Panc1 (cell line): Measurements from ENCODE around the gene KHSRP.

Experiments
- CTCF ChIP-seq: fragments of 450-650 bp; IDR thresholded peaks from 2 replicates; pipeline ENCODE4 v1.5.1; 2017; ENCODE audit warnings: mild to moderate bottlenecking
- POLR2AphosphoS5 ChIP-seq: IDR thresholded peaks from 2 replicates; pipeline ENCODE4 v1.6.1; 2012; ENCODE audit warnings: mild to moderate bottlenecking, low read depth, low read length, moderate library complexity

- TF ChIP-seq POLR2AphosphoS5 (no peak), CTCF (no peak)
These were observed 60.3 kb downstream of the KHSRP start for GRCh38 chr19:6364353-6364752.
